HCT116 (cell line): ENCODE data around the gene PHLDB3.

Experiments
- CEBPB ChIP-seq: IDR thresholded peaks from 2 replicates; pipeline ENCODE4 v1.6.1; 2012; ENCODE audit warnings: low read depth
- CTCF ChIP-seq, 3 experiments: fragments of 200-600 bp in 1 of 3; sonication (generic) in 1 of 3; IDR thresholded peaks in 2 of 3; conservative IDR thresholded peaks in 1 of 3; 2 replicates each; pipeline ENCODE4 v1.5.1; 2012 to 2017; ENCODE audit warnings: low read depth in 2 of 3, low read length in 2 of 3, antibody characterized with exemption in 1 of 3, borderline replicate concordance in 1 of 3, control low read depth in 1 of 3, mild to moderate bottlenecking in 1 of 3, mixed read lengths in 1 of 3, mixed run types in 1 of 3, moderate library complexity in 1 of 3; ENCODE audit not compliant: insufficient read depth in 1 of 3
- EZH2phosphoT487 ChIP-seq: fragments of 200-600 bp; IDR thresholded peaks from 2 replicates; pipeline ENCODE4 v1.6.1; 2018; ENCODE audit warnings: antibody characterized with exemption, borderline replicate concordance
- POLR2A ChIP-seq: IDR thresholded peaks from 2 replicates; pipeline ENCODE4 v1.7.0; 2011; ENCODE audit warnings: borderline replicate concordance; ENCODE audit not compliant: insufficient read depth, insufficient read length; ENCODE audit errors: extremely low read depth
- POLR2AphosphoS5 ChIP-seq: IDR thresholded peaks from 2 replicates; pipeline ENCODE4 v1.6.1; 2011; ENCODE audit warnings: mild to moderate bottlenecking, low read depth, low read length, moderate library complexity
- RAD21 ChIP-seq: IDR thresholded peaks from 2 replicates; pipeline ENCODE4 v1.6.1; 2012; ENCODE audit warnings: low read depth, mild to moderate bottlenecking
- SIN3A ChIP-seq: IDR thresholded peaks from 2 replicates; pipeline ENCODE4 v1.6.1; 2012; ENCODE audit warnings: low read depth
- ZBTB33 ChIP-seq: IDR thresholded peaks from 2 replicates; pipeline ENCODE4 v1.6.1; 2011; ENCODE audit warnings: mild to moderate bottlenecking, low read length, moderate library complexity; ENCODE audit not compliant: insufficient replicate concordance; ENCODE audit errors: extremely low read depth
- TF ChIP-seq, protein P1 (sequence below): IDR thresholded peaks from 2 replicates; pipeline ENCODE4 v1.6.1; 2012

- TF ChIP-seq POLR2AphosphoS5, result no peak
- no peak for TF ChIP-seq CTCF (IDR thresholded peaks at IDR 0.05 in 2 of 3, conservative IDR thresholded peaks at IDR 0.05 in 1 of 3; ENCODE audit: borderline replicate concordance in 1 of 3, insufficient read depth in 1 of 3, low read depth in 2 of 3, low read length in 2 of 3)
- no peak for TF ChIP-seq SIN3A
- no peak for TF ChIP-seq POLR2A
- no peak for TF ChIP-seq RAD21
- TF ChIP-seq EZH2phosphoT487, result no peak
- TF ChIP-seq, protein P1, sequence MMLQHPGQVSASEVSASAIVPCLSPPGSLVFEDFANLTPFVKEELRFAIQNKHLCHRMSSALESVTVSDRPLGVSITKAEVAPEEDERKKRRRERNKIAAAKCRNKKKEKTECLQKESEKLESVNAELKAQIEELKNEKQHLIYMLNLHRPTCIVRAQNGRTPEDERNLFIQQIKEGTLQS, result no peak
- no peak for TF ChIP-seq ZBTB33
- no peak for TF ChIP-seq CEBPB
Measured at GRCh38 chr19:43481701-43482100, 22.8 kb downstream of the PHLDB3 start.
